GM21367 (cell line): ENCODE data around the gene AKNAD1.
"Not testable (repeated sequence)": the region's sequence is repeated elsewhere in the genome, so short reads cannot be mapped to it uniquely, and the experiment has no call there.

Experiments
- ATAC-seq: cut with Tn5 transposase; IDR thresholded peaks from one replicate; pipeline ENCODE4 v1.9.1; 2021; ENCODE audit not compliant: unreplicated experiment

AKNAD1 gene

DNA sequence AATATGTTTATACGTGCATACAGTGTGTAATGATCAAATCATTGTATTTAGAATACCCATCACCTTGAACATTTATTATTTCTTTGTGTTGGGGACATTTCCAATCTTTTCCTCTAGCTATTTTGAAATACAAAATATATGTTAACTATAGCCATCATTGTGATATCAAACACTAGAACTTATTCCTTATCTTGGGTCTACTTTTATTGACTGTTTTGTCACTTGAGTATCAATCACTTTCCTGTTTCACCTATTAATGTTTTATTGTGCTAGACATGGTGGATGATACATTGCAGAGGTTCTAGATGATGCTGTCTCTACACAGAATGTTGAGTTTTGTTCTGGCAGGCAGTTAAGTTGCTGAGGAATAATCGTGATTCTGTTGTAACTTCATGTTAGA lies 64.5 kb downstream of the AKNAD1 start:
- no peak for ATAC-seq

DNA sequence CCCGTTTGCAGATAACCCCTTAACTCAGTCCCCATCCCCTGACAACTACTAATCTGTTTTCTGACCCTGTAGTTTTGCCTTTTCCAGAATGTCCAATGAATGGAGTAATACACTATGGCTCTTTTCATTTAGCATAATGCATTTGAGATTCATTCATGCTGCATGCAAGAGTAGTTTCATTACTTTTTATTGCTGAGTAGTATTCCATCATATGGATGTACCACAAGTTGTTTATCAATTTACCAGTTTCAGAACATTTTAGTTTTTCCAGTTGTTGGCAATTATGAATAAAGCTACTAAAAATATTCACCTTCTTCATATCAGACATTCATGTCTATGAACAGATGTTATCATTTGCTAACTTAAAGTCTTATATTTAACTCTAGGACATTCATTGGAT lies 65.1 kb downstream of the AKNAD1 start:
- no peak for ATAC-seq

DNA sequence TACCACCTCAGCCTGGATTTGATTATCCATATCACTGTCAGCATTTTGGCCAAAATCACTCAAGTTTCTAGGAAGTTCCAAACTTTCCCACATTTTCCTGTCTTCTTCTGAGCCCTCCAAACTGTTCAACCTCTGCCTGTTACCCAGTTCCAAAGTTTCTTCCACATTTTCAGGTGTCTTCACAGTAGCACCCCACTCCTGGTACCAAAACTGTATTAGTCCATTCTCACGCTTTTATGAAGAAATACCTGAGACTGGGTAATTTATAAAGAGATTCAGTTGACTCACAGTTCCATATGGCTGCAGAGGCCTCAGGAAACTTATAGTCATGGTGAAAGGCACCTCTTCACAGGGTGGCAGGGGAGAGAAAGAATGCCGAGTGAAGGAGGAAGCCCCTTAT lies 71.0 kb downstream of the AKNAD1 start:
- no peak for ATAC-seq

DNA sequence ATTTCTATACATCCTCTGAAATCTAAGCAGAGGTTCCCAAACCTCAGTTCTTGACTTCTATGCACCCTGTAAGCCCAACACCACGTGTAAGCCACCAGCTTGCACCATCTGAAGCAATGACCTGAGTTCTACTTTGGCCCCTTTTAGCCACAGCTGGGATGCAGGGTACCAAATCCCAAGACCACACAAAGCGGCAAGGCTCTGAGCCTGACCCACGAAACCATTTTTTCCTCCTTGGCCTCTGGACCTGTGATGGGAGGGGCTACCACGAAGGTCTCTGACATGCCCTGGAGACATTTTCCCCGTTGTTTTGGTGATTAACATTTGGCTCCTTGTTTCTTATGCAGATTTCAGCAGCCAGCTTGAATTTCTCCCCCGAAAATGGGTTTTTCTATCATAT lies 71.6 kb downstream of the AKNAD1 start:
- no peak for ATAC-seq

DNA sequence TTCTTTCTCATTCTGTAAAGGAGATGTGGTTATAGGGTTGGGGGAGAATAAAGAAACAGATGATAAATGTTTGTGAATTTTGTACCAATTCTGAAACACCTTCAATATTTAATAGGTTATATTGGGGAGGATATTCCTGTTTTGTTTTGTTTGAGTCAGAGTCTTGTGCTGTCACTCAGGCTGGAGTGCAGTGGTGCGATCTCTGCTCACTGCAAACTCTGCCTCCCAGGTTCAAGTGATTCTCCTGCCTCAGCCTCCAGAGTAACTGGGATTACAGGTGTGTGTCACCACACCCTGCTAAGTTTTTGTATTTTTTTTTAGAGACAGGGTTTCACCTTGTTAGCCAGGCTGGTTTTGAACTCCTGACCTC lies 75.3 kb downstream of the AKNAD1 start:
- ATAC-seq = not testable (repeated sequence)

DNA sequence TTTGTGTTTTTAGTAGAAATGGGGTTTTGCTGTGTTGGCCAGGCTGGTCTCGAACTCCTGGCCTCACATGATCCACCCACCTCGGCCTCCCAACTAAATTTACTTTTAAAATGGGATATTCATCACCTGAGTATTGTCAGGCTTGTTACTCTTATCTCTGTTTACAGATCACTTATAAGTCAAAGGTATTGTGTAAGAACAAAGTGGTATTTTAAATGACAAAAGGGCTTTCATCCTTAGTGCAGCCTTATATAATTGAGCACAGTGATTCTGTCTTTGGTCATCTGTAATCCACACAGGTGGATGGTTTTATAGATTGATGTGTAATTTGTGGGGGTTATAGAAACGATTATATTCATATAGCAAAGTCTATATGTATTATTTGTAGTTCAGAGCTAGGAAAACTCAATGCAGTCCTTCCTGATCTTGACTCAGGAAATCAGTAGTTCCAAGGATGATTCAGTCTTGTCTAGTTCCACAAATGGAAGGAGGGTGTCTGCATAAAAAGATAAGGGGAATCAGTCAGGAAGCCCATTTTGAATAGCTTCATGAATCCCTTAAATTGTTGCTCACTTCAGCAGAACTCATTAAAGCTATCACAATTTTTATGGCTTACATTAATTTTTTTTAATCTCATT lies 75.8 kb downstream of the AKNAD1 start:
- ATAC-seq = no peak

DNA sequence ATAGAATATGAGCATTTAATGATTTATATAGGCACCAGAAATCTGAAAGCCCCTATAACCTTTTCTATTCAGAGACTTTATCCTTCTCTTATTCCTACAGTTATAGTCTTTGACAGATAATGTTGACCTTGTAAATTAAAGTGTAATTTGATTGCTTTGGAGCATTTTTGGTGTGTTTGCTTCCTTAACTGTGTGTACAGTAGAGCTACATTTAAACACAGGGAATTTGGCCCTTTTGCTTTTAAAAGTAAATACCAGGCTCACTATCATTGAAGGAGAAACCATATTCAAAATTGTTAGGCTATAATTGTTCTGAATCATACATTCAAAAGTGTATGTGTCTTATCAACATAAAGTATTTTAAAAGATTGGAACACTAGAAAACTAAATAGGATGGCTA lies 77.4 kb downstream of the AKNAD1 start:
- ATAC-seq = no peak

DNA sequence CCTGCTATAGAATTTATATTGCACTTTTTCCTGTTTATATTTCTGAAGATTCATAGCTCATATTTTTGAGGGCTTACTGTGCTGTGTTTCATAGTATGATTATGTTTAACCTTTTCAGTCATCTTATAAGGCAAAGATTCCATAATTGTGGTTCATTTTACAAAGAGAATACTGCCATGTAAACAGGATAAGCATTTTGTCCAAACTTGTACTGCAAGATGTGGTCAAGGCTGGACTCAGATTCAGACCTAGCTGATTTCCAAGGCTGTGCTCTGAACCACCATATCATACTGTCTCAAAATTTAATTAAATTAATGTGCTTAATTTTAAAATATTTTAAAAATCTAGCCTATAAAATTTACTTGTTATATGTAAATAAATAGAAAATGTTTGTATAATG lies 79.1 kb downstream of the AKNAD1 start:
- ATAC-seq = no peak

DNA sequence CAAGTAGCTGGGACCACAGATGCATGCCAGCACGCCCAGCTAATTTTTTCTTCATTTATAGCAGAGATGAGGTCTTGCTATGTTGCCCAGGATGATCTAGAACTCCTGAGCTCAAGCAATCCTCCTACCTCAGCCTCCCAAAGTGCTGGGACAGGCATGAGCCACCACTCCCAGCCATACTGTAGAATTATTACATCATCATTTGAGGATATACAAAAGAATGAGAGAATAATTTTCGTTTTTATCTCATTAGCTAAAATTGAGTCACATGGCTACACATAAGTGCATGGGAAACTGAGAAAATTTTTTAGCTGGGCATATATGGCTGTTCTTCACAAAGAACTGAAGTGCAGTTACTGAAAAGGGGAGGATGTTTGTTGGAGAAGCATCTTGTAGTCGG lies 89.2 kb downstream of the AKNAD1 start:
- ATAC-seq = no peak

DNA sequence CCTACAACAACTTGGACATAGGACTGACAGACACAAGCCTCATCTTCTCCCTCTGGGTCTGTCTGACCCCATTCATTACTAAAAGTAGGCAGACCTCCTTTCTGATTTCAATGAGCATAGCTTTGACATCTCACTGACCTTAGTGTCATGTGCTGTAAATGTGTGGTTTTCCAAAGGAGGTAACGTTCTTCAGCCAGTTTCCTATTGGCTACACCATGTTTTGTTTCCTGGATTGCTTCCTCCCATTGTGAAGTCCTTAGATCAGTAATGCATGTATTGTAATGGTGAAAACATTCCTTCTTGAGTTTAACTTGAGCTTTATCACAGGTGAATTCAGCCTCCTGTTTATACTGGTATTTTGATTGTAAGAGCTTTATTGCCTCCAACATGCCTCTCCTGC lies 89.8 kb downstream of the AKNAD1 start:
- no peak for ATAC-seq
